Transverse colon (tissue), 4 donors: Measurements from ENCODE around the gene FBXO44. TPM values are rescaled to one million over a fixed set of nuclear protein-coding genes. Genes with fewer than 3 reads are reported as not detected.

Experiments
- DNase-seq: peaks from one replicate; pipeline ENCODE4 v3.0.0-alpha.2; 2019
- H3K27ac ChIP-seq, 4 donors: fragments of 200-600 bp; sonication (generic); 2 replicates each; pipeline ENCODE4 v1.5.1; 2016 to 2018; ENCODE audit warnings: inconsistent platforms in 4 of 4
- H3K27me3 ChIP-seq: fragments of 200-600 bp; sonication (generic); 2 replicates; pipeline ENCODE4 v1.5.1; 2017; ENCODE audit warnings: inconsistent platforms
- H3K36me3 ChIP-seq, 4 donors: fragments of 200-600 bp; sonication (generic); 2 replicates each; pipeline ENCODE4 v1.5.1; 2017 to 2019; ENCODE audit warnings: inconsistent platforms in 4 of 4
- H3K4me1 ChIP-seq, 4 donors: fragments of 200-600 bp; sonication (generic); 2 replicates each; pipeline ENCODE4 v1.5.1; 2017 to 2020; ENCODE audit warnings: inconsistent platforms in 4 of 4
- H3K4me3 ChIP-seq, 4 donors: fragments of 200-600 bp; sonication (generic); 1 replicate in 1 of 4; 2 replicates in 3 of 4; pipeline versions ENCODE4 v1.5.1 to v1.6.1; 2017 to 2019; ENCODE audit warnings: inconsistent platforms in 4 of 4
- H3K9me3 ChIP-seq, 2 donors: fragments of 200-600 bp; sonication (generic); 2 replicates each; pipeline ENCODE4 v1.5.1; 2017 to 2019; ENCODE audit warnings: inconsistent platforms in 2 of 2
- EP300 ChIP-seq: sonication (generic); formaldehyde crosslinking; IDR thresholded peaks from one replicate; pipeline ENCODE4 v1.6.1; 2017; ENCODE audit warnings: antibody characterized with exemption, low read depth
- POLR2A ChIP-seq: fragments of 450-650 bp; IDR thresholded peaks from one replicate; pipeline ENCODE4 v1.6.1; 2016; ENCODE audit warnings: antibody characterized with exemption, mild to moderate bottlenecking, moderate library complexity
- POLR2AphosphoS5 ChIP-seq, 3 donors: sonication (generic); formaldehyde crosslinking; IDR thresholded peaks; one replicate each; pipeline ENCODE4 v1.6.1; 2016; ENCODE audit warnings: antibody characterized with exemption in 3 of 3
- WGBS, 2 donors: methylation state at CpG; one replicate each; pipeline ENCODE4 v1.1.5; 2018; ENCODE audit warnings: low coverage in 1 of 2; 5-methylcytosine and 5-hydroxymethylcytosine counted together
- in situ Hi-C, 4 donors: fragments of 200-750 bp; cut with MboI; loops; one replicate each; pipeline versions ENCODE4 v1.15.0 to v1.15.1; 2017; ENCODE audit warnings: low sequenced_read_pairs in 3 of 4, low pct_ligation_motif_present in 1 of 4, low pct_unique_long_range_greater_than_20kb in 1 of 4
- intact Hi-C: fragments of 100-400 bp; cut with DNase I; formaldehyde crosslinking; loops from one replicate; pipeline ENCODE4 v1.15.1; 2023; ENCODE audit warnings: low total_unique reads
- total RNA-seq, 4 donors: library from RNA; depleted of rRNA; stranded (reverse); fragments of >200 nt; gene quantifications; one replicate each; pipeline ENCODE4 v1.1.0, GENCODE V29; 2016
- TF ChIP-seq, protein P1 (sequence below), 5 experiments: fragments of 200-600 bp in 3 of 5; fragments of 450-650 bp in 2 of 5; sonication (generic) in 3 of 5; IDR thresholded peaks; 1 replicate in 2 of 5; 2 replicates in 3 of 5; pipeline ENCODE4 v1.5.1; 2016 to 2017; ENCODE audit warnings: antibody characterized with exemption in 5 of 5, inconsistent platforms in 3 of 5, mild to moderate bottlenecking in 2 of 5, moderate library complexity in 1 of 5

FBXO44 gene
- total RNA-seq, 4 donors from 2014 or later: 3.2 to 10.5 (median 6.9) TPM

DNA sequence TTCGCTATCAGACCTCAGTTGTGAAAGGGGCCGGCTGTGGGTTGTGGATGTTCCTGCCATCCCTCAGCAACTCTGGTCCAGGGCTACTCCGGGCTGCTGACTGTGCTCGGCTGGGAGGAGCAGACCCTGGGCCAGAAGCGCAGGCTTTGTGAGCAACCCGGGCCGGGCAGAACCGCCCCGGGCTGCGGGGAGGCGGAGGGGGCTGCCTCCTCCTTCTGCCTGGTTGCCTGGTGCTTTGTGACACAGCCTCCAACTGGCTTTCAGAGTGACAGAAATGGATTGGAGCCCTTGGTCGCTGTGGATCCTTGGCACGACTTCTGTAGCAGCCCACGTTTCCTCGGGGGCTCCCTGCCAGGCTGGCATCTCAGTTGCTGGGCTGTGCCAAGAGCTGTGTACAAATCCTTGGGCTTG lies 46.9 kb downstream of the FBXO44 start:
- no peaks in the 10 kb centered on the region for H3K9me3 ChIP-seq
- no peak for DNase-seq
- H3K27ac ChIP-seq: no peak overlapping the region
- H3K4me1 ChIP-seq: no peaks in the 10 kb centered on the region
- peaks cover 35% of the 10 kb centered on the region for H3K27me3 ChIP-seq
- intact Hi-C loops (no loop called here), in situ Hi-C loops (no loop called here)
- no peaks in the 10 kb centered on the region for H3K36me3 ChIP-seq
- TF ChIP-seq, protein P1, sequence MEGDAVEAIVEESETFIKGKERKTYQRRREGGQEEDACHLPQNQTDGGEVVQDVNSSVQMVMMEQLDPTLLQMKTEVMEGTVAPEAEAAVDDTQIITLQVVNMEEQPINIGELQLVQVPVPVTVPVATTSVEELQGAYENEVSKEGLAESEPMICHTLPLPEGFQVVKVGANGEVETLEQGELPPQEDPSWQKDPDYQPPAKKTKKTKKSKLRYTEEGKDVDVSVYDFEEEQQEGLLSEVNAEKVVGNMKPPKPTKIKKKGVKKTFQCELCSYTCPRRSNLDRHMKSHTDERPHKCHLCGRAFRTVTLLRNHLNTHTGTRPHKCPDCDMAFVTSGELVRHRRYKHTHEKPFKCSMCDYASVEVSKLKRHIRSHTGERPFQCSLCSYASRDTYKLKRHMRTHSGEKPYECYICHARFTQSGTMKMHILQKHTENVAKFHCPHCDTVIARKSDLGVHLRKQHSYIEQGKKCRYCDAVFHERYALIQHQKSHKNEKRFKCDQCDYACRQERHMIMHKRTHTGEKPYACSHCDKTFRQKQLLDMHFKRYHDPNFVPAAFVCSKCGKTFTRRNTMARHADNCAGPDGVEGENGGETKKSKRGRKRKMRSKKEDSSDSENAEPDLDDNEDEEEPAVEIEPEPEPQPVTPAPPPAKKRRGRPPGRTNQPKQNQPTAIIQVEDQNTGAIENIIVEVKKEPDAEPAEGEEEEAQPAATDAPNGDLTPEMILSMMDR (IDR thresholded peaks at IDR 0.05): no peak
- TF ChIP-seq EP300 (no peak), POLR2A (no peak), POLR2AphosphoS5 (IDR thresholded peaks at IDR 0.05) (no peak)
- 45 to 100% methylated on average over 1 to 15 of the region's 15 CpGs for WGBS, 2 donors
- H3K4me3 ChIP-seq: no peak overlapping the region

GRCh38 chr1:11701981-11702803 lies 47.5 kb downstream of the FBXO44 start:
- 74 to 75% methylated on average over 8 to 15 of the region's 15 CpGs for WGBS, 2 donors
- Histone ChIP-seq H3K27me3 (peaks cover 36% of the 10 kb centered on the region), H3K27ac (no peak overlapping the region), H3K4me1 (no peaks in the 10 kb centered on the region), H3K9me3 (no peaks in the 10 kb centered on the region), H3K36me3 (no peaks in the 10 kb centered on the region), H3K4me3 (no peak overlapping the region)
- intact Hi-C loops (no loop called here), in situ Hi-C loops (no loop called here)
- no peak for DNase-seq
- TF ChIP-seq EP300 (no peak), POLR2AphosphoS5 (IDR thresholded peaks at IDR 0.05) (no peak), POLR2A (no peak)
- TF ChIP-seq, protein P1 (IDR thresholded peaks at IDR 0.05): no peak

- TF ChIP-seq EP300 (no peak), POLR2AphosphoS5 (IDR thresholded peaks at IDR 0.05) (no peak), POLR2A (no peak)
- TF ChIP-seq, protein P1 (IDR thresholded peaks at IDR 0.05): no peak
- WGBS, 2 donors: 50 to 80% methylated on average over 1 to 8 of the region's 8 CpGs
- no peaks in the 10 kb centered on the region for H3K4me1 ChIP-seq
- no peak overlapping the region for H3K27ac ChIP-seq
- intact Hi-C loops (no loop called here), in situ Hi-C loops (no loop called here)
- H3K9me3 ChIP-seq: no peaks in the 10 kb centered on the region
- no peak overlapping the region for H3K4me3 ChIP-seq
- H3K27me3 ChIP-seq: peaks cover 36% of the 10 kb centered on the region
- DNase-seq: no peak
- no peaks in the 10 kb centered on the region for H3K36me3 ChIP-seq
Measured at GRCh38 chr1:11703357-11704193, 48.9 kb downstream of the FBXO44 start.

DNA sequence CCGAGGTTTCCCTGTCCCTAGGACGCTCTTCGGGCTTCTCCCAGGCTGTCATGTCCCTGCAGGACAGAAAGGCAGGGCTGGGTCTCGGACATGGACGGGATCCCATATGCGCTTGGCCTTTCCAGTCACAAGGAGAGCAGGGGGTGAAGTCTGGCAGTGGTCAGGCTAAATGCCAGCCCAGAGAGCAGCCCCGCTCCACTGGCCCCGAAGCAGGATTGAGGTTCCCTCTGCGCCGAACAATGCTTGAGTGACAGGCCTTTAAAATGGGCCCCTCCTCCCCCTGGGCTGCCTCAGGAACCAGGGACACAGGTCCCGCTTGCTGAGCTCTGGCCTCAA lies 49.5 kb downstream of the FBXO44 start:
- TF ChIP-seq POLR2A (no peak), EP300 (no peak), POLR2AphosphoS5 (IDR thresholded peaks at IDR 0.05) (no peak)
- H3K27me3 ChIP-seq: peaks cover 36% of the 10 kb centered on the region
- H3K4me3 ChIP-seq: no peak overlapping the region
- no peak overlapping the region for H3K27ac ChIP-seq
- in situ Hi-C loops: no loop called here
- intact Hi-C loops: no loop called here
- no peaks in the 10 kb centered on the region for H3K9me3 ChIP-seq
- DNase-seq: no peak
- 30 to 78% methylated on average over 2 to 11 of the region's 11 CpGs for WGBS, 2 donors
- H3K4me1 ChIP-seq: no peaks in the 10 kb centered on the region
- no peaks in the 10 kb centered on the region for H3K36me3 ChIP-seq
